K562 (cell line): ENCODE measurements around the gene NIPSNAP3A. TPM values are rescaled to one million over a fixed set of nuclear protein-coding genes. Genes with fewer than 3 reads are reported as not detected.

Source experiments
- CXXC5 ChIP-seq: fragments of 250-450 bp; sonication (Bioruptor Pico); IDR thresholded peaks from 2 replicates; pipeline ENCODE4 v1.8.0; 2022; ENCODE audit warnings: inconsistent platforms, mild to moderate bottlenecking, moderate library complexity
- ELF1 ChIP-seq: fragments of 200-800 bp; sonication (Bioruptor generic); IDR thresholded peaks from 2 replicates; pipeline ENCODE4 v1.6.1; 2016; ENCODE audit warnings: missing genetic modification characterization, missing compliant biosample characterization
- ESRRB ChIP-seq: fragments of 250-450 bp; sonication (Bioruptor Pico); IDR thresholded peaks from 2 replicates; pipeline ENCODE4 v1.5.0; 2020; ENCODE audit warnings: mild to moderate bottlenecking, moderate library complexity, borderline replicate concordance
- FOXA3 ChIP-seq, 2 experiments: fragments of 450-650 bp in 1 of 2; sonication (generic) in 1 of 2; formaldehyde crosslinking; IDR thresholded peaks in 1 of 2; conservative IDR thresholded peaks in 1 of 2; 2 replicates each; pipeline versions ENCODE4 v1.4.0 to v1.8.0; 2020 to 2022; ENCODE audit warnings: mild to moderate bottlenecking in 2 of 2, missing genetic modification reagents in 1 of 2
- MTA1 ChIP-seq: fragments of 450-650 bp; IDR thresholded peaks from 2 replicates; pipeline ENCODE4 v1.6.1; 2017; ENCODE audit warnings: borderline replicate concordance
- POLR2G ChIP-seq: fragments of 200-400 bp; formaldehyde crosslinking; IDR thresholded peaks from 2 replicates; pipeline ENCODE4 v1.6.1; 2017; ENCODE audit warnings: low read depth, mild to moderate bottlenecking, antibody characterized with exemption, low read length, moderate library complexity
- PRMT5 ChIP-seq: sonication (generic); formaldehyde crosslinking; IDR thresholded peaks from 2 replicates; pipeline ENCODE4 v1.5.0; 2020; ENCODE audit warnings: missing genetic modification reagents
- TCF7L2 ChIP-seq: fragments of 150-350 bp; IDR thresholded peaks from 2 replicates; pipeline ENCODE4 v1.6.1; 2016; ENCODE audit warnings: low read depth, mild to moderate bottlenecking, low read length, moderate library complexity
- TSC22D4 ChIP-seq: fragments of 450-650 bp; IDR thresholded peaks from 2 replicates; pipeline ENCODE4 v1.6.1; 2016; ENCODE audit warnings: missing genetic modification characterization, missing biosample characterization, control low read depth
- ZNF133 ChIP-seq: fragments of 250-450 bp; sonication (Bioruptor Pico); IDR thresholded peaks from 2 replicates; pipeline ENCODE4 v1.4.0; 2020; ENCODE audit warnings: mild to moderate bottlenecking
- ZNF668 ChIP-seq: fragments of 250-450 bp; sonication (Bioruptor Pico); IDR thresholded peaks from 2 replicates; pipeline ENCODE4 v1.8.0; 2022; ENCODE audit warnings: mild to moderate bottlenecking, inconsistent platforms
- polyA plus RNA-seq, 8 experiments: library from polyadenylated mRNA; depleted of rRNA in 4 of 8; stranded (reverse) in 5 of 8; unstranded in 3 of 8; fragments of >200 nt; fragmentation: Nextera tagmentation in 2 of 8; fragmentation: Illumina TruSeq in 1 of 8; extraction: Ambion mirVana in 2 of 8; extraction: Trizol in 1 of 8; gene quantifications; 2 replicates each; pipeline versions ENCODE4 v1.2.1 to v1.2.3, GENCODE V29; 2011 to 2014; ENCODE audit warnings: inconsistent platforms in 1 of 8, missing spikeins in 1 of 8
- total RNA-seq, 7 experiments: library from RNA; depleted of rRNA in 6 of 7; stranded (reverse); fragments of >200 nt in 6 of 7; fragmentation: Illumina TruSeq in 2 of 7; extraction: Trizol in 2 of 7; gene quantifications; 2 replicates each; pipeline versions ENCODE4 v1.2.1 to v1.2.3, GENCODE V29; 2011 to 2021; ENCODE audit warnings: low replicate concordance in 1 of 7
- TF ChIP-seq, protein P1 (sequence below): fragments of 250-450 bp; sonication (Bioruptor Pico); IDR thresholded peaks from 2 replicates; pipeline ENCODE4 v1.8.0; 2022; ENCODE audit warnings: moderate library complexity, mild to moderate bottlenecking, inconsistent platforms
- TF ChIP-seq, protein P2 (sequence below): fragments of 250-450 bp; sonication (Bioruptor Pico); IDR thresholded peaks from 2 replicates; pipeline ENCODE4 v1.8.0; 2022; ENCODE audit warnings: inconsistent platforms
- TF ChIP-seq, protein P3 (sequence below): fragments of 450-650 bp; IDR thresholded peaks from 2 replicates; pipeline ENCODE4 v1.6.1; 2016; ENCODE audit warnings: mild to moderate bottlenecking

Gene NIPSNAP3A
- total and polyA plus RNA-seq, 9 of the 15 experiments (the other 6 are each of a cell fraction or from before 2014, with no cell fraction given), result 25.3 to 132 (median 40.5) TPM

DNA sequence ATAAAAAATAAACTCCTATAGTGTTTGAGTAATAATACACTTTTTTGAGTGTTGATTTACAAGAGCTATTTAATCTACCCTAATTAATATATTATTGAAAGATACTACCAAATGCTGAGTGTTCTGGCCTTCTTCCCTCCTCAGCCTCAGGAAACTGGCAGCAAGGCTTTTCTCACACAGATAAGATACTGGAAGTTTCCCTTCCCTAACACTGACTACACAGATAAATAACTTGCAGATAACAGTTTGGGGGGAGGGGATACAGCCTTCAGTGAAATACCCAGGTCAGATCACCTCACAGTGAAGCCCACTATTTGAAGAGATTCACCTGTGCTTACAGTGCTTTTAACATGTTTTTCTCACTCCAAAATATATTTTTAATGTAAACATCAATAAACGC, 1.6 kb upstream of the NIPSNAP3A start (continued):
- TF ChIP-seq CXXC5 (CRISPR knock-in tag) (0 out of 2 replicates have a peak, but pooled peaks have one; percentile 26), ESRRB (CRISPR knock-in tag) (no peak), ZNF133 (no peak), TSC22D4 (no peak), ELF1 (tag) (no peak), POLR2G (no peak), FOXA3 (CRISPR knock-in tag; conservative IDR thresholded peaks at IDR 0.05 in 1 of 2, IDR thresholded peaks at IDR 0.05 in 1 of 2) (0 out of 4 replicates have a peak, but pooled peaks of 1 of the 2 experiments have one; percentile 13), MTA1 (0 out of 2 replicates have a peak, but pooled peaks have one; percentile 51), ZNF668 (CRISPR knock-in tag) (no peak), TCF7L2 (no peak), PRMT5 (no peak)
- TF ChIP-seq, protein P1, sequence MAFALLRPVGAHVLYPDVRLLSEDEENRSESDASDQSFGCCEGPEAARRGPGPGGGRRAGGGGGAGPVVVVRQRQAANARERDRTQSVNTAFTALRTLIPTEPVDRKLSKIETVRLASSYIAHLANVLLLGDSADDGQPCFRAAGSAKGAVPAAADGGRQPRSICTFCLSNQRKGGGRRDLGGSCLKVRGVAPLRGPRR (CRISPR knock-in tag), result no peak
- TF ChIP-seq, protein P2, sequence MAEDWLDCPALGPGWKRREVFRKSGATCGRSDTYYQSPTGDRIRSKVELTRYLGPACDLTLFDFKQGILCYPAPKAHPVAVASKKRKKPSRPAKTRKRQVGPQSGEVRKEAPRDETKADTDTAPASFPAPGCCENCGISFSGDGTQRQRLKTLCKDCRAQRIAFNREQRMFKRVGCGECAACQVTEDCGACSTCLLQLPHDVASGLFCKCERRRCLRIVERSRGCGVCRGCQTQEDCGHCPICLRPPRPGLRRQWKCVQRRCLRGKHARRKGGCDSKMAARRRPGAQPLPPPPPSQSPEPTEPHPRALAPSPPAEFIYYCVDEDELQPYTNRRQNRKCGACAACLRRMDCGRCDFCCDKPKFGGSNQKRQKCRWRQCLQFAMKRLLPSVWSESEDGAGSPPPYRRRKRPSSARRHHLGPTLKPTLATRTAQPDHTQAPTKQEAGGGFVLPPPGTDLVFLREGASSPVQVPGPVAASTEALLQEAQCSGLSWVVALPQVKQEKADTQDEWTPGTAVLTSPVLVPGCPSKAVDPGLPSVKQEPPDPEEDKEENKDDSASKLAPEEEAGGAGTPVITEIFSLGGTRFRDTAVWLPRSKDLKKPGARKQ (CRISPR knock-in tag), result no peak
- TF ChIP-seq, protein P3, sequence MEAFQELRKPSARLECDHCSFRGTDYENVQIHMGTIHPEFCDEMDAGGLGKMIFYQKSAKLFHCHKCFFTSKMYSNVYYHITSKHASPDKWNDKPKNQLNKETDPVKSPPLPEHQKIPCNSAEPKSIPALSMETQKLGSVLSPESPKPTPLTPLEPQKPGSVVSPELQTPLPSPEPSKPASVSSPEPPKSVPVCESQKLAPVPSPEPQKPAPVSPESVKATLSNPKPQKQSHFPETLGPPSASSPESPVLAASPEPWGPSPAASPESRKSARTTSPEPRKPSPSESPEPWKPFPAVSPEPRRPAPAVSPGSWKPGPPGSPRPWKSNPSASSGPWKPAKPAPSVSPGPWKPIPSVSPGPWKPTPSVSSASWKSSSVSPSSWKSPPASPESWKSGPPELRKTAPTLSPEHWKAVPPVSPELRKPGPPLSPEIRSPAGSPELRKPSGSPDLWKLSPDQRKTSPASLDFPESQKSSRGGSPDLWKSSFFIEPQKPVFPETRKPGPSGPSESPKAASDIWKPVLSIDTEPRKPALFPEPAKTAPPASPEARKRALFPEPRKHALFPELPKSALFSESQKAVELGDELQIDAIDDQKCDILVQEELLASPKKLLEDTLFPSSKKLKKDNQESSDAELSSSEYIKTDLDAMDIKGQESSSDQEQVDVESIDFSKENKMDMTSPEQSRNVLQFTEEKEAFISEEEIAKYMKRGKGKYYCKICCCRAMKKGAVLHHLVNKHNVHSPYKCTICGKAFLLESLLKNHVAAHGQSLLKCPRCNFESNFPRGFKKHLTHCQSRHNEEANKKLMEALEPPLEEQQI, result 0 out of 2 replicates have a peak, but pooled peaks have one; percentile 38
